ENCODE measurements around the gene NR6A1. TPM values are rescaled to one million over a fixed set of nuclear protein-coding genes. Genes with fewer than 3 reads are reported as not detected.

The NR6A1 gene
- total RNA-seq, 1 donor from 2014 or later = 60.7 TPM

GRCh38 chr9:124493218-124493617 lies 277.9 kb downstream of the NR6A1 start:
- Mint-ChIP-seq H3K27me3 (ENCODE audit: low read depth) (peaks cover 28% of the 10 kb centered on the region), H3K36me3 (ENCODE audit: low read depth) (no peaks in the 10 kb centered on the region), H3K9me3 (no peaks in the 10 kb centered on the region), H3K4me3 (no peak overlapping the region), H3K4me1 (peaks cover 23% of the 10 kb centered on the region), H3K27ac (ENCODE audit: unreplicated experiment) (no peak overlapping the region)
- TF ChIP-seq CTCF (conservative IDR thresholded peaks at IDR 0.05) = no peak
- DNase-seq (ENCODE audit: low read depth, low spot score) = no peak

- no peaks in the 10 kb centered on the region for H3K9me3 Mint-ChIP-seq
- DNase-seq (ENCODE audit: low read depth, low spot score) = no peak
- H3K4me1 Mint-ChIP-seq = peaks cover 26% of the 10 kb centered on the region
- H3K4me3 Mint-ChIP-seq = no peak overlapping the region
- H3K36me3 Mint-ChIP-seq (ENCODE audit: low read depth) = no peaks in the 10 kb centered on the region
- peaks cover 25% of the 10 kb centered on the region for H3K27me3 Mint-ChIP-seq (ENCODE audit: low read depth)
- TF ChIP-seq CTCF (conservative IDR thresholded peaks at IDR 0.05) = no peak
- H3K27ac Mint-ChIP-seq (ENCODE audit: unreplicated experiment) = no peak overlapping the region
Observed at GRCh38 chr9:124492818-124493217, 278.3 kb downstream of the NR6A1 start.

GRCh38 chr9:124491049-124491975 lies 279.8 kb downstream of the NR6A1 start:
- no peak for DNase-seq (ENCODE audit: low read depth, low spot score)
- H3K4me1 Mint-ChIP-seq = peaks cover 30% of the 10 kb centered on the region
- H3K9me3 Mint-ChIP-seq = no peaks in the 10 kb centered on the region
- H3K27me3 Mint-ChIP-seq (ENCODE audit: low read depth) = peaks cover 19% of the 10 kb centered on the region
- no peak overlapping the region for H3K4me3 Mint-ChIP-seq
- no peak for TF ChIP-seq CTCF (conservative IDR thresholded peaks at IDR 0.05)
- no peaks in the 10 kb centered on the region for H3K36me3 Mint-ChIP-seq (ENCODE audit: low read depth)
- H3K27ac Mint-ChIP-seq (ENCODE audit: unreplicated experiment) = peak overlapping the region; percentile 85

- H3K4me3 Mint-ChIP-seq = no peak overlapping the region
- H3K27me3 Mint-ChIP-seq (ENCODE audit: low read depth) = peaks cover 19% of the 10 kb centered on the region
- no peaks in the 10 kb centered on the region for H3K36me3 Mint-ChIP-seq (ENCODE audit: low read depth)
- peaks cover 29% of the 10 kb centered on the region for H3K4me1 Mint-ChIP-seq
- DNase-seq (ENCODE audit: low read depth, low spot score) = no peak
- no peaks in the 10 kb centered on the region for H3K9me3 Mint-ChIP-seq
- H3K27ac Mint-ChIP-seq (ENCODE audit: unreplicated experiment) = no peak overlapping the region
- no peak for TF ChIP-seq CTCF (conservative IDR thresholded peaks at IDR 0.05)
Observed at GRCh38 chr9:124490004-124490403, 281.1 kb downstream of the NR6A1 start.

- DNase-seq (ENCODE audit: low read depth, low spot score) = no peak
- Mint-ChIP-seq H3K4me1 (peaks cover 29% of the 10 kb centered on the region), H3K27ac (ENCODE audit: unreplicated experiment) (peak overlapping the region; percentile 0), H3K36me3 (ENCODE audit: low read depth) (no peaks in the 10 kb centered on the region), H3K4me3 (no peak overlapping the region), H3K9me3 (no peaks in the 10 kb centered on the region), H3K27me3 (ENCODE audit: low read depth) (peaks cover 17% of the 10 kb centered on the region)
- no peak for TF ChIP-seq CTCF (conservative IDR thresholded peaks at IDR 0.05)
Observed at GRCh38 chr9:124489222-124489621, 281.9 kb downstream of the NR6A1 start.
